Hepatocyte (in vitro differentiated cells): ENCODE data around the gene LRRC45. TPM values are rescaled to one million over a fixed set of nuclear protein-coding genes. Genes with fewer than 3 reads are reported as not detected.
A peak's percentile ranks its signal among the peaks of the same experiment; 100 is the strongest.

Experiments
- DNase-seq: peaks from one replicate; pipeline ENCODE4 v3.0.0-alpha.2; 2016; ENCODE audit warnings: low spot score
- H2AFZ ChIP-seq: fragments of 200-600 bp; sonication (generic); 2 replicates; pipeline ENCODE4 v1.6.0; 2016; ENCODE audit warnings: antibody characterized with exemption, mild to moderate bottlenecking
- H3K27ac ChIP-seq: fragments of 200-600 bp; sonication (generic); 2 replicates; pipeline ENCODE4 v1.5.1; 2016; ENCODE audit warnings: mild to moderate bottlenecking
- H3K27me3 ChIP-seq: fragments of 200-600 bp; sonication (generic); 2 replicates; pipeline ENCODE4 v1.6.1; 2016
- H3K36me3 ChIP-seq: fragments of 200-600 bp; sonication (generic); replicated peaks from 2 replicates; pipeline ENCODE4 v1.5.1; 2016; ENCODE audit warnings: low read depth; ENCODE audit not compliant: insufficient read depth
- H3K4me1 ChIP-seq: fragments of 200-600 bp; sonication (generic); 2 replicates; pipeline ENCODE4 v1.5.1; 2016; ENCODE audit warnings: mild to moderate bottlenecking, moderate library complexity; ENCODE audit not compliant: insufficient read depth
- H3K4me2 ChIP-seq: fragments of 200-600 bp; sonication (generic); 2 replicates; pipeline ENCODE4 v1.6.0; 2016
- H3K4me3 ChIP-seq: fragments of 200-600 bp; sonication (generic); 2 replicates; pipeline ENCODE4 v1.5.1; 2016; ENCODE audit warnings: mild to moderate bottlenecking
- H3K79me2 ChIP-seq: fragments of 200-600 bp; sonication (generic); 2 replicates; pipeline ENCODE4 v1.6.0; 2017; ENCODE audit warnings: mild to moderate bottlenecking
- H3K9me2 ChIP-seq: fragments of 200-600 bp; sonication (generic); replicated peaks from 2 replicates; pipeline ENCODE4 v1.6.0; 2017; ENCODE audit warnings: mild to moderate bottlenecking; ENCODE audit not compliant: insufficient read depth
- H3K9me3 ChIP-seq: fragments of 200-600 bp; sonication (generic); 2 replicates; pipeline ENCODE4 v1.5.1; 2016; ENCODE audit warnings: low read depth, mild to moderate bottlenecking
- H4K20me1 ChIP-seq: fragments of 200-600 bp; sonication (generic); 2 replicates; pipeline ENCODE4 v1.6.0; 2016; ENCODE audit warnings: mild to moderate bottlenecking; ENCODE audit not compliant: insufficient read depth, poor library complexity, severe bottlenecking
- EZH2 ChIP-seq: fragments of 200-600 bp; sonication (generic); IDR thresholded peaks from 2 replicates; pipeline ENCODE4 v1.6.1; 2016; ENCODE audit warnings: antibody characterized with exemption, mild to moderate bottlenecking, borderline replicate concordance
- EZH2phosphoT487 ChIP-seq: fragments of 200-600 bp; sonication (generic); IDR thresholded peaks from one replicate; pipeline ENCODE4 v1.6.1; 2018; ENCODE audit warnings: antibody characterized with exemption, mild to moderate bottlenecking, low read depth, moderate library complexity; ENCODE audit not compliant: unreplicated experiment, severe bottlenecking
- WGBS: methylation state at CpG from one replicate; pipeline ENCODE4 v1.1.6; 2016; ENCODE audit warnings: low lambda C conversion rate; ENCODE audit errors: missing lambda C conversion rate; 5-methylcytosine and 5-hydroxymethylcytosine counted together
- polyA plus RNA-seq: library from polyadenylated mRNA; unstranded; fragments of >200 nt; fragmentation: Nextera tagmentation; extraction: Ambion mirVana; gene quantifications from 2 replicates; pipeline ENCODE4 v1.2.1, GENCODE V29; 2016
- total RNA-seq: library from RNA; depleted of rRNA; stranded (reverse); fragments of >200 nt; gene quantifications from 2 replicates; pipeline ENCODE4 v1.2.3, GENCODE V29; 2014
- TF ChIP-seq, protein P1 (sequence below): fragments of 200-600 bp; sonication (generic); IDR thresholded peaks from 2 replicates; pipeline ENCODE4 v1.5.1; 2016; ENCODE audit warnings: antibody characterized with exemption, mild to moderate bottlenecking; ENCODE audit not compliant: poor library complexity

The LRRC45 gene
- total and polyA plus RNA-seq, 2 experiments from 2014 or later = 12.8 to 14.7 TPM

GRCh38 chr17:82001571-82002056, 21.5 kb upstream of the LRRC45 start:
- Histone ChIP-seq H3K4me3 (no peak overlapping the region), H2AFZ (no peak overlapping the region), H3K27ac (no peak overlapping the region), H3K36me3 (no peaks in the 10 kb centered on the region), H3K27me3 (no peaks in the 10 kb centered on the region), H3K4me1 (peaks cover 29% of the 10 kb centered on the region), H3K79me2 (peaks cover 7% of the 10 kb centered on the region), H4K20me1 (no peaks in the 10 kb centered on the region), H3K9me3 (no peaks in the 10 kb centered on the region), H3K9me2 (no peaks in the 10 kb centered on the region), H3K4me2 (no peak overlapping the region)
- no peak for DNase-seq
- WGBS = 87% methylated on average over 14 of the region's 17 CpGs
- no peak for TF ChIP-seq EZH2
- TF ChIP-seq, protein P1, sequence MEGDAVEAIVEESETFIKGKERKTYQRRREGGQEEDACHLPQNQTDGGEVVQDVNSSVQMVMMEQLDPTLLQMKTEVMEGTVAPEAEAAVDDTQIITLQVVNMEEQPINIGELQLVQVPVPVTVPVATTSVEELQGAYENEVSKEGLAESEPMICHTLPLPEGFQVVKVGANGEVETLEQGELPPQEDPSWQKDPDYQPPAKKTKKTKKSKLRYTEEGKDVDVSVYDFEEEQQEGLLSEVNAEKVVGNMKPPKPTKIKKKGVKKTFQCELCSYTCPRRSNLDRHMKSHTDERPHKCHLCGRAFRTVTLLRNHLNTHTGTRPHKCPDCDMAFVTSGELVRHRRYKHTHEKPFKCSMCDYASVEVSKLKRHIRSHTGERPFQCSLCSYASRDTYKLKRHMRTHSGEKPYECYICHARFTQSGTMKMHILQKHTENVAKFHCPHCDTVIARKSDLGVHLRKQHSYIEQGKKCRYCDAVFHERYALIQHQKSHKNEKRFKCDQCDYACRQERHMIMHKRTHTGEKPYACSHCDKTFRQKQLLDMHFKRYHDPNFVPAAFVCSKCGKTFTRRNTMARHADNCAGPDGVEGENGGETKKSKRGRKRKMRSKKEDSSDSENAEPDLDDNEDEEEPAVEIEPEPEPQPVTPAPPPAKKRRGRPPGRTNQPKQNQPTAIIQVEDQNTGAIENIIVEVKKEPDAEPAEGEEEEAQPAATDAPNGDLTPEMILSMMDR = no peak
- TF ChIP-seq EZH2phosphoT487 = no peak

DNA sequence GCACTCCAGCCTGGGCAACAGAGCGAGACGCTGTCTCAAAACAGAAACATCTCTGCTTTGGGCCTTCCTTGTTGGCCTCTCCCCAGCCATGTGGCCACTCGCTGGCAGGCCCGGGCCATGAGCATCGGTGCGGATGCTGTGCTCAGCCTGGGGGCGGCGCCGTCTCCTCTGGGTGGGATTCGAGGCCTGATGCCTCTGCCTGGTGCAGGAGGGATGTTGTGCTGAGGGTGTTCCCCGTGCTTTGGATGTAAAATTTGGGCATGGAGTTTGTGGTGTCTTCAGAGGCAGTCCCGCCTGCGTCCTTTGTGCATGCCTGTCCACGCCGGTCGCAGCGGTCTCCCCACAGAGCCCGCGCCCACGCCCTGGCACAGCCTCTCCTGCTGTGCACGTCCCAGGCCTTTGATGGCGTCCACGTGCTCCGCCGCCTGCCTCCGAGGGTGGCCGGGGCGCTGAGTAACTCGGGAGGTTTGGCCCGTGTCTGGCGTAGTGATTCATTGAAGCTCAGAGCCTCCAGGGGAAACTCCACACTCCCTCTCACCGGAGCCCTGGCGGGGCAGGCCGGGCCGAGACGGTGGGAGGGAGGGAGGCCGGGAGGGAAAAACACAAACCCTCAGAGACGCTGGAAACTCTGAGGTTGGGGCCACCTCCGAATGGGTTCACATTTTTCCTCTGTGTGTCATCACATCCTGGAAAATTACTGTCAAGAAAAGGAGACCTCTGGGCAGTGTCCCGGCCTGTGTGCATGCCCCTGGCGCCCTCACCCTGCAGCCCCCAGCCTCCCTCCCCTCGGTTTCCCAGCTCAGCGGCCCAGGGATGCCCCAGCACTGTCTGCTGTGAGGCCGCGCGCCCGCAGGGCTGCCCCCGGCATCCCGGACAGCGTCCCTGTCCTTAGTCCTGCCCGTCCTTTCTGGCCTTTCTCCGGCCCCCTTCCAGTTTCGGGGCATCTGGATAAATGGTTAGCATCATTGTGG, 19.4 kb upstream of the LRRC45 start:
- no peak overlapping the region for H2AFZ ChIP-seq
- no peaks in the 10 kb centered on the region for H3K9me2 ChIP-seq
- no peak overlapping the region for H3K4me3 ChIP-seq
- peak overlapping the region; percentile 43 for H3K4me2 ChIP-seq
- peak; percentile 88 for DNase-seq
- peaks cover 28% of the 10 kb centered on the region for H3K4me1 ChIP-seq
- WGBS = 63% methylated on average over 50 of the region's 53 CpGs
- H3K9me3 ChIP-seq = no peaks in the 10 kb centered on the region
- no peaks in the 10 kb centered on the region for H3K36me3 ChIP-seq
- H3K27me3 ChIP-seq = no peaks in the 10 kb centered on the region
- peak overlapping the region; percentile 68 for H3K27ac ChIP-seq
- no peak for TF ChIP-seq EZH2phosphoT487
- TF ChIP-seq, protein P1 = no peak
- TF ChIP-seq EZH2 = no peak
- no peaks in the 10 kb centered on the region for H4K20me1 ChIP-seq
- H3K79me2 ChIP-seq = peaks cover 7% of the 10 kb centered on the region

GRCh38 chr17:82004517-82005455, 18.3 kb upstream of the LRRC45 start:
- no peak overlapping the region for H3K4me3 ChIP-seq
- TF ChIP-seq EZH2 (no peak), EZH2phosphoT487 (no peak)
- TF ChIP-seq, protein P1 = no peak
- H3K4me2 ChIP-seq = no peak overlapping the region
- H2AFZ ChIP-seq = no peak overlapping the region
- H3K27ac ChIP-seq = peak overlapping the region; percentile 58
- H3K9me3 ChIP-seq = no peaks in the 10 kb centered on the region
- no peaks in the 10 kb centered on the region for H4K20me1 ChIP-seq
- 95% methylated on average over 37 of the region's 41 CpGs for WGBS
- peaks cover 25% of the 10 kb centered on the region for H3K4me1 ChIP-seq
- H3K9me2 ChIP-seq = no peaks in the 10 kb centered on the region
- H3K27me3 ChIP-seq = no peaks in the 10 kb centered on the region
- no peak for DNase-seq
- no peaks in the 10 kb centered on the region for H3K36me3 ChIP-seq
- peaks cover 7% of the 10 kb centered on the region for H3K79me2 ChIP-seq
